Activated T-cell treated with anti-CD3 and anti-CD28 coated beads for 1 hour (primary cell): ENCODE measurements around the gene CEBPG.

ENCODE experiments used
- DNase-seq: peaks from one replicate; pipeline ENCODE4 v3.0.0-alpha.2; 2020; ENCODE audit warnings: low read depth

Gene CEBPG

DNA sequence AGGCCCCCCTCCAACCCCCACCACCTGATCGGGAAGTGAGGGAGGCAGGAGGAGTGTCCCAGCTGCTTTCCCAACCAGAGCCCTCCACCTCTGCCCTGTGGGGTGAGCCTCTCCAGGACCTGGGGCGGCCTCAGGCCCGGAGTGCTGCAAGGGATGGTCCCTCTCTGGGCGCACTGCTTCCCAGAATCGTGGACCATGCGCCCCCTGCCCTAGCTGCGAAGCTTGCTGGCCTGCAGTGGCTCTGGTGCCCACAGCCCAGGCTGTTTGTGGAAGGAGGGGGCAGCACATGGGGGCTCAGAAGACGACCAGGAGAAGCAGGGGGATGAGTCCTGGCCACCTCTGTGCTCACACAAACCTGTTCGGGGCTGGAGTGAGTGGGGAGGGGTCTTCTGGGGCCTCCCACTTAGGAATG is 33.6 kb downstream of the CEBPG start:
- no peak for DNase-seq

- DNase-seq, result no peak
Measured at GRCh38 chr19:33407716-33408115, 34.2 kb downstream of the CEBPG start.

DNA sequence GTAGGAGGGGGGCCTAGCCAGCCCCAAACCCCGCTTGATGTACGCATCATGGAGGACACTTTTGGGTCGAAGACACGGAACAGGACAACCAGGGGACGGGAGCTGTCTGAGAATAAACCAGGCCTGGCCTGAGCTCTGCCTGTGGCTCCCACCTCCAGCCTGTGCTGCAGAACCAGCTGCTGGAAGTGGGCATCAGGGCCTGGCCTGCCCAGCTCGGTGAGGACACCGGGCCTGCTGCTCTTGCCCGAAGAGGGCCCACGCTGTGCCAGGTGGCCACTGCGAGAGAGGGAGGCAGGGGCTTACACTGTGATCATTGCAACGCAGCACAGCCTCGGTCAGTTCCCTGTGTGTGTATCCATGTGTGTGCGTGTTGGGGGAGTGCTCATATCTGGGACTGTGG is 34.6 kb downstream of the CEBPG start:
- no peak for DNase-seq

DNA sequence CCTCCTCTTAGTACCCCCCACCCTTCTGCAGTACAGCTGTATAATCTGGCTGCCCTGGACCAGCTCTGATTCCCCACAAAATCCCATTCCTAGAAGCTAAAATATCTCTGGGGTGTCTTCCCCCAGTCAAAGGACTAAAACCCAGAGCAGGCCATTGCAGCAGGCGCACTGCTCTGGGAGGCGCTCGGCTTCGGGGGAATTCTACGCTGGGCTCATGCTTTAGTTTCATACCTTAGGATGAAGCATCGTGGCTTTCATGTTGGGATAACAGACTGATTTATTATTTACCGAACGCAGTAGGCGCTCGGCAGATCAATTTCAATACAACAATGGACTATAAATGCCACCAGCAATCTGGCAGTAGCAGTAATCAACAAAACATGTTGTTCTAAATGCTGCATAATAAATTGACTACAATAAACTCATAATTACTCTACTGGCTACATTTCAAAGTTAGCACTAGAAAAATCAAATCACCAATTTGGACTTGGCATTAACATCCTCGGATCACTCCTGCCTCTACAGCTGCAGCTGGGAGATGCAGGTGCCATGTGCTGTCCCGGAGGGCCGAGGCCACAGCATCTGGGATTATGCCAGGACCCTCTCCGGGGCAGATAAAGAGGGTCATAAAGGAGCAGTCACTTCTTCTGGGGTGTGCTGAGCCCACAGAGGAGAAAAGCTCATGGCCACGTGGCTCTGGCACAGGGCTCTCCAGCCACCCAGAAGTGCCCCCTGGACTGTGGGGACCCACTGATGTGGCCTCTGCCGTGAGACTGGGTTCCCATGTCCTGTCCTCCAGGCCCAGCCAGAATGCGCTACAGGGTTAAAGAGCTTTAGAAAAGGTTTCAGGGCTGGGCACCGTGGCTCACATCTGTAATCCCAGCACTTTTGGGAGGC is 35.3 kb downstream of the CEBPG start:
- no peak for DNase-seq

DNA sequence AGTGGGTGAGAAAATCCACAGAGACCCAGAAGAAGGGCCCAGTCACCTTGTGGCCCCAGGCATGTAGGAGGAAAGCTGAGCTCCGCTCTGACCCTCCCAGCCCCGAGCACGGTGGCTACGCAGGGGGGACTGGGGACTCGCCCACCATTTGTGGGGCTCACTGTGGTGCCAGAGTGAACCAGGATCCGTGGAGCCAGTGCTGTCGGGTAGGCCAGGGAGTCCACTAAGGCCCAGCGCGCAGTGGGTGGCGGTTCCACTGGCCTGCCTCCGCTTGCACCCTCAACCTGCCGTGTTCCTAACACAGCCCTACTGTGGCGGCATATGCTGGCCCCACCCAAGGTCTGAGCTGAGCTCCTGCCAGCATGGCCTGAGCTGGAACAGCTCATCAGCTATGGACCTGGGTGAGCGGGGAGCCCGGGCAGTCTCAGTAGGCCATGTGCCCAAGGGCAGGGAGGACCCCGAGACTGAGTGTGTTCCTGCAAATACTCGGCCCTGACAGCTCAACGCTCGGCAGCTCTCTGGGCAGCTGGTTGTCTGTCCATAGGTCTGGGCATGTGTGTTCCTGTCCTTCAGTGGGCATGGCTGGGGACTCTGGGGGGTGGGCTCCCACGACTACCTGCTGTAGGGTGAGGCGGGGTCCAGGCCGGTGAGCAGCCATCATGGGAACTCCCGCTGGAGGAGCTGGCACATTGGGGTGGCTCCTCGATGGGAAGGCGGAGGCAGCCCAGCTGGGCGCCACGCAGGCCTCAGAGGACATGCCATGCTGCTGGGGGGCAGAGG is 36.6 kb downstream of the CEBPG start:
- DNase-seq, result no peak

DNA sequence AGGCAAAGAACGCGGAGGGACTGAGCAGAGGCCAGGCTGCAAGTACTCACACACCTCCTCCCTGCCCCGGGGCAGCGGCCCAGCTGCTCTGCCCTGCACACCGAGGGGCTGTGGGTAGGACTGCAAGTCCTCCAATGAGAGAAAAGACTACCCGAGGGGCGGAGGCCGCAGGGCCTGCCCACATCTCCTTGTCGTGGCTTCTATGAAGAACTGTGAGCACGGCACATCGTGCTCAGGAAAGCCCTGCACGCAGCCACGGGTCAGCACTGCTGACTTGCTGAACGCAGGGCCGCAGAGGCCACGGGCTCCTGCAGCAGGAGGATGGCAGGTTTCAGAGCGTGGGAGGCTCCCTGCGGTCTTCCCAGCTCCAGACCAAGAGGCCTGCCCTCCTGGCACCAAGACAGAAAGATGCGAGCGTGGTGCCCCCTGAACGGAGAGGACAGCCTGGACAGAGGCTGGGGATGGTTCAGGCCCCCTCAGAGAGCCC is 37.4 kb downstream of the CEBPG start:
- no peak for DNase-seq

DNA sequence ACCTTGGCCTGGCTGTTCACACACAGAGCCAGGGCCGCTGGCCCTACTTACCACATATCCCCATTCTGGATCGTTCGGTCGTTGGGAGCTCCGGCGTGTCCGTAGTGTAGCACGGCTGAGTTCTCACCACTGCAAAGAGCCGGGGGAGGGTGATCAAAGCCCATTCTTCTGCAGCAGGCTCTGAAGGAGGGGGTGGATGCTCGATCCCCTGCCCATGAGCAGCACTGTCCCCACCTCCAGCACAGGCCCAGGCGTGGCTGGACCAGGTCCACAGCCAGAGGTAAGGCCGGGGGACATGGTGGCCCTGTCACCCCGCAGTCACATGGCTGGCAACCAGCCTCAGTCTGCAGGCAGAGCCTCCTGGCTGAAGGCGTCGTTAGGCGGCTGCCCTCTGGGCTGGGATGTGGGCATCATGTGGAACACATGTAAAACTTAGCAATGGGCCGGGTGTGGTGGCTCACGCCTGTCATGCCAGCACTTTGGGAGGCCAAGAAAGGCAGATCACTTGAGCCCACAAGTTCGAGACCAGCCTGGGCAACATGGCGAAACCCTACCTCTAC is 38.2 kb downstream of the CEBPG start:
- no peak for DNase-seq

DNA sequence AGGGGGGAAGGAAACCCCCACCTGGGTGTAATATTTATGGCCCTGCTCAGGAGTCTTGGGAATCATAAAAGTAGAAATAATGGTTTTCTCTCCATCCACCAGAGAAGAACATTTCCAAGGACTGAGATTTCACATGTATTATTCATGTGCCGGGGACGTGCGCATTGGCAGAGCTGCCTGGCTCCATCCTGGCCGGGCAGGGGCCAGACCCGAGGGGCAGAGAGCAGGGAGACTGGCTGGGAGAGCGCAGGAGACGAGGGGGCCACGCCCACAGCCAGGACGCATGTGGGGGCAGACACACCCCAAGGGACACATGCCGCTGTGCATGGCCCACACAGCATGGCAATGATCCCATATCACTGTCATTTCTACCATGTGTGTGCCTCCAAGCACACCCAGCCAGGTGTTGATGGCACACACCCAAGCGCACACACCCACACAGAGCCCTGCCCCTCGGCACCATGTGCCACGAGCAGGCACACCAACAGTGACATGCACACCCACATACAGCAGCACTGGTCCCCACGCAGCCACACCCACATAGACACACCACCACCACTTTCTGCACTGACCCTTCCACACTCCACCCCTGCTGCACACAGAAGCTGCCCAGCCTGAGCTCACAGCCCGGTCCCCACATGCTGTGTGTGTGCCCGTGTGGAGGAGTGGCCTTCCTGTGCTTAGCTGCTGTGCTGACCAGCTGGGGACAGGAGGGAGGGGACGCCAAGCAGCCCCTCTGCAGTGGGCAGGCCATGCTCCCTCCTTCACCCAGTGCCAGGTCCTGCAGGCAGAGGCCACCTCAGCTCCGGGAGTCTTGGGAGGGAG is 39.3 kb downstream of the CEBPG start:
- no peak for DNase-seq

DNA sequence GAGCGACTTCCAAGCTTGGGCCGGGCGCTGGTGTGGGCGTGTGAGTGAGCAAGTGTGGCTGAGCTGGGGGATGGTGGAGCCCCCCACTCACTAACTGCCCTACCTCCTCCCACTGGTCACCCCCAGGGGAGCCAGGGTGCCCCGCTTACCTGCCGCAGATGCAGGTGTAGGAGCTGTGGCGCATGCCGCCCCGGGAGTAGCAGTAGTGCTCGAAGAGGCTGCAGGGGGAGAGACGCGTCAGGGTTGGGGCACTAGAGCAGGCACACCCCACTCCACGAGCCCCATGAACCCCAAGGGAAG is 39.9 kb downstream of the CEBPG start:
- no peak for DNase-seq

DNA sequence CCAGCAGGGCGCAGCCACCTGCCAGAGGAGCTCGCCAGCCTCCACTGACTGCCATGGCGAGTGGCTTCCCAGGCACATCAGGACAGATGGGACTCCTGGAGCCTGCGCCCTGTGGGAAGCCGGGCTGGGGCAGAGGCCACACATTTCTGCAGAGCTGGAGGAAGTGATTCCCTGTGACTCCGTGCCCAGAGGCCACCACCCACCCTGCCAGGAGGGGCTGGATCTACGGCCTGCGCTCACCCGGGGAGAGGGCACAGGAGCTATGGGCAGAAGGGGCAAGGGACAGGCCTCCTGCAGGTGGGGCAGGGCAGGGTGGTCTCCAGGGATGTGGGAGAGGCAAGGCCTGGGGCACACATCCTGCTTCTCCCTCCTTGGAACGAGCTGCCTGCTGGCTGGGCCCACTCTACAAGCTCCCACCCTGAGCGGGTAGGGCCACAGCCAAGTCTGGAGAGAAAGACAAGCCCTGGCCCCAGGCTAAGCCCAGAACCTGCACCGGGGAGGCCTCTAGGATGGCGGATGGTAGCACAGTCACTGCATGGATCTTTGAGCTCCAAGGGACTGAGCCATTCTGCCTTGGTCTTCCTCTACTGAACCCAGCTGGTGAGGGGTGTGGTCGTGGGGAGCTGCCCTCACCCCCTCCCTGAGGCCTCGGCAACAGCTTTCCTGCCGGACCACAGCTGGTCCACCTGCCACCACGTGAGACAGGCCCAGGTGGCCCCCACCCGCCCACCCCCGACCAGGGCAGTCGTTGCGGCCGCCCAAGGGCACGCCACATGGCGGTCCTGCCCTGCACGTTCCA is 40.6 kb downstream of the CEBPG start:
- no peak for DNase-seq

DNA sequence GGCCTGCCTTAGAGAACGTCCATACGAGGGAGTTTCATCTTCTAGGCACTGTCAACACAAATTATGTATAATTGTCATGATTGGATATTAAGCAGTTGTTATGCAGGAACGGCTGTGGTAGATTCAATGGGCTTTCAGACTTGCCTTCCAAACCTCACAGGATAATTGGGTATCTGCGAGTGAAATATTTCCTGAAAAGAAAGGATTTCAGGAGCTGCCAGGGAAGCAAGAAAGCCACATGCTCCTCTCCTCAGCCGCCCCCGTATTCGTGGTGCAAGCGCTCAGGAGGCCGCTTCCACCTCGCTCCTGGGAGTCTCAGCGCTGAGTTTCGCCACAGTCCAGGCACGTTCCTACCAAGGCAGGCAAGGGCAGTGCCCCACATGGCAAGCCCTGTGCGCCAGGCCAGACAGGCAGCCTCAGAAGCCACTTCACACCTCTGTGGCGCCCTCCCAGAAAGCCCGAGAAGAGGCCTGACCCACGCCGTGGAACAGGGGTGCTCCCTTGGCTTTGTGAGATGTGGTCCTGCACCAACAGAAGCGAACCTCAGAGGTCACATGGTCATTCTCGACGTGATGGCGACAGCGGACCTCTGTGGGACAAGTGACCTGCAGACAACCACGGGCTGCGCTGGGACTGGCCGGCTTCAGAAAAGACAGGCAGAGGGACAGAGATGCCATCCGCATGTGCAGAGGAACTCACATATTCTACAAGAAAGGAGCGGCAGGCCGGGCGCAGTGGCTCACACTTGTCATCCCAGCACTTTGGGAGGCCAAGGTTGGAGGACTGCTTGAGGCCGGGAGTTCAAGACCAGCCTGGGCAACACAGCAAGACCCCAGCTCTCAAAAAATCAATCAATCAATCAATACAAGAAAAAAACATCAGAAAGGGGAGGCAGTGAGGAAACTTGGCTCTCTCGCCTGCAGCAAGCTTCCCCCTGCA is 41.4 kb downstream of the CEBPG start:
- DNase-seq, result no peak

DNA sequence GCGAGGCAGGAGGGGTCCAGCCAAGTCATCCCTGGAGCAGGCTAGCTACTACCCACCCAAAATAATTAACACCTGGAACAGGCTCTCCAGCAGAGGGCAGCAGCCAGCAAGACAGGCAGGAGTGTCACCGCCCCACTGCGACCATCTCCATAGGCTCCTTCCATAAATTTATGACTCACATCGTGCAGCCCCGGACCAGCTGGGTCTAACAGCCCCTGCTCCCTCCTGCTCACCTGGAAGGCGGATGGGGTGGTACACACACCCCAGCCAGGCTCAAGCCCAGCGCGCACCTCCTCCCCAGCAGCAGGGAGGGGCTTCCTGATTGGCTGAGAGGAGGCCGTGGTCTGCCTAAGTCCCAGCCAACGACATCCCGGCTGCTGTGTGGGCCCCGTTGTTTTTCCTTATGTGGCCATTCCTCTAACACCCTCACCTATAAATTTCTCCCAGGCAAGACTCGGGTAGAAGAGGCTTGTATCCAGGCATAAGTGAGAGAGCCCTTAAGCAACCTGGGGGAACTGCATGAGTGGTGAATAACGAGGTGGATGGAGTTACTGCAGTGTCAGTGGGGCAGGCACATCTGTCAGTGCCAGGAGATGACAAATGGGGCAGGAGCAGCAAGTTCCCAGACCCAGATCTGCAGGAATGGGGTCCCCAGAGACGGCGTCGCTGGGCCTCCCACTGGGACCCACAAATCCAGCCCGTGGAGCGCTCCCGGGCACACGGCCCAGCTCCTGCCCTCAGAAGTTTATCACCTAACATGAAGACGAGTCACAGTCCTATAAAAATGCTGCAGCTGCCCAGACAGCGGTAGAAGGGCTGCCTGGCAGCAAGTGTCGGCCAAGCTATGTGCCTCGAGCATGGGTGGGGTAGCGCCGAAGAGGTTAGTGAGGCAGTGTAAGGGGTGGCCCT is 43.1 kb downstream of the CEBPG start:
- DNase-seq, result peak; percentile 65

DNA sequence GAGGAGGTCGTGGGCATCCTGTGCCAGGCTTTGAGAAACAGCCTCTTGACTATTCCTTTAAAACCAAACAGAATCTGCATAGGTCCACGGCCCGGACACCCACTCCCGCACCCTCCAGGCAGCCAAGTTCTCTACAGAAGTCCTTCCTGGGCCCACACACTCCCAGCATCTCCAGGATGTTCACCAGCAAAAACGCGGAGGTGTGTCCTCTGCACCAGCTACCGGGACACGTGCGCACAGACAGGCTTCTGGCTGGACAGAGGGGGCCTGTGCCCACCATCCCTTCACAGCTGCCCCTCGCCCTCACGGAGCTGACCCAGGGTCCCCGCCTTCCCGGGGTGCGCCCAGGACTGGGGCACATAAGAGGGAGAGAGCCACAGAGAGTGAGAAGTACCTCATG is 44.2 kb downstream of the CEBPG start:
- DNase-seq, result no peak

DNA sequence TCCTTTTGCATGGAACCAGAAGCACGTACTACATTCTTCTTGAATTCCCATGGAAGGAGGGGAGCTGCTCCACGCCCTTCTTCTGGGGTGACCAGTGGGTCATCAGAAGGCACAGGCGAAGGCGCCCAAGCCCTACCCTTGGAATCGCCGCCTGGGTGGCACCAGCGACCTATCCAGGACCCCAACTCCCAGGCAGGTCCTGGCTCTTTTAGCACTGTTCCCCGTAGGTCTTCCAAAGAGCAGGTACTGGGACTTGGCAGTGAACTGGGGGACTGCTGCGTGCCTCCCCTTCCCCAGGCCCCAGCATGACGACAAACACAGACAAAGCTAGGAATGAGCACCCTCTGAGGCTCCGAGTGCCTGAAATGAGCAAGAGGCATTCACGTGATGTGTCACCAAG is 45.0 kb downstream of the CEBPG start:
- no peak for DNase-seq

GRCh38 chr19:33418871-33419787 is 45.6 kb downstream of the CEBPG start:
- DNase-seq, result no peak

GRCh38 chr19:33419788-33420130 is 46.2 kb downstream of the CEBPG start:
- DNase-seq, result no peak

GRCh38 chr19:33420821-33421220 is 47.3 kb downstream of the CEBPG start:
- DNase-seq, result no peak

GRCh38 chr19:33421368-33421767 is 47.9 kb downstream of the CEBPG start:
- DNase-seq, result no peak
